ENCODE results near the gene NEO1. TPM values are rescaled to one million over a fixed set of nuclear protein-coding genes. Genes with fewer than 3 reads are reported as not detected.

Gene NEO1
- total and polyA plus RNA-seq, 2 of the 13 experiments (the other 11 are each of a cell fraction or from before 2014, with no cell fraction given) = 8.4 to 11.0 TPM

- WGBS (ENCODE audit: low lambda C conversion rate) = 4% methylated on average over 7 of the region's 7 CpGs
- intact Hi-C loops (cut with micrococcal nuclease; ENCODE audit: unreplicated experiment) = no loop called here
- TF ChIP-seq ZNF616 (CRISPR knock-in tag; IDR thresholded peaks at IDR 0.05; ENCODE audit: low read depth) = no peak
- no peak for TF ChIP-seq ZNF512 (CRISPR knock-in tag; IDR thresholded peaks at IDR 0.05)
- TF ChIP-seq CEBPZ (IDR thresholded peaks at IDR 0.05; ENCODE audit: low read length) = no peak
- TF ChIP-seq NFE2 (CRISPR knock-in tag; IDR thresholded peaks at IDR 0.05) = no peak
- no peak for TF ChIP-seq SKI (IDR thresholded peaks at IDR 0.05; ENCODE audit: partially characterized antibody)
- no peak for TF ChIP-seq KDM5A (IDR thresholded peaks at IDR 0.05; ENCODE audit: borderline replicate concordance, low read length)
- no peak for TF ChIP-seq ZNF205 (CRISPR knock-in tag; IDR thresholded peaks at IDR 0.05)
- TF ChIP-seq UBTF (CRISPR knock-in tag; IDR thresholded peaks at IDR 0.05) = no peak
- no peak for TF ChIP-seq E2F2 (CRISPR knock-in tag; IDR thresholded peaks at IDR 0.05; ENCODE audit: borderline replicate concordance)
- no peak for TF ChIP-seq SP140L (CRISPR knock-in tag; IDR thresholded peaks at IDR 0.05; ENCODE audit: borderline replicate concordance)
- no peak for TF ChIP-seq JUN (CRISPR knock-in tag; IDR thresholded peaks at IDR 0.05)
- no peak for TF ChIP-seq FOXC1 (CRISPR knock-in tag; IDR thresholded peaks at IDR 0.05; ENCODE audit: borderline replicate concordance)
- no peak for TF ChIP-seq MAFF (IDR thresholded peaks at IDR 0.05; ENCODE audit: low read depth, low read length)
- no peak for TF ChIP-seq ZBTB38 (CRISPR knock-in tag; IDR thresholded peaks at IDR 0.05)
- TF ChIP-seq TOPORS (CRISPR knock-in tag; IDR thresholded peaks at IDR 0.05) = no peak
- TF ChIP-seq ZFP1 (CRISPR knock-in tag; IDR thresholded peaks at IDR 0.05) = no peak
- TF ChIP-seq NCOA1 (CRISPR knock-in tag; IDR thresholded peaks at IDR 0.05) = no peak
- no peak for TF ChIP-seq DPF2 (CRISPR knock-in tag; IDR thresholded peaks at IDR 0.05; ENCODE audit: borderline replicate concordance, low read depth)
- no peak for TF ChIP-seq ZNF225 (CRISPR knock-in tag; IDR thresholded peaks at IDR 0.05)
Measured at GRCh38 chr15:73345658-73346057, 293.4 kb downstream of the NEO1 start.

More at GRCh38 chr15:73345658-73346057, 293.4 kb downstream of the NEO1 start:
- in situ Hi-C loops (cut with HindIII; ENCODE audit: extremely low pct_ligation_motif_present, low pct_unique_long_range_greater_than_20kb) = no loop called here
- Histone ChIP-seq H3K4me2 (ENCODE audit: low read depth, low read length) (no peak overlapping the region), H3K4me1 (ENCODE audit: insufficient read depth, low read length) (no peaks in the 10 kb centered on the region), H3K4me3 (replicated peaks in 1 of 3; ENCODE audit: insufficient read depth in 1 of 3, low read depth in 2 of 3, low read length in 3 of 3) (no peak overlapping the region), H2AFZ (ENCODE audit: low read length) (no peak overlapping the region), H3K27me3 (ENCODE audit: control insufficient read depth in 1 of 2, insufficient read depth in 2 of 2, low read length in 2 of 2) (peaks cover 0 to 2% of the 10 kb centered on the region in 2 experiments; a peak in 1 of 5 replicates), H3K9ac (ENCODE audit: insufficient read depth, low read depth, low read length) (no peak overlapping the region), H3K27ac (ENCODE audit: extremely low read length, insufficient read depth, low read length) (no peak overlapping the region), H3K9me3 (ENCODE audit: low read length) (no peaks in the 10 kb centered on the region), H4K20me1 (ENCODE audit: insufficient read depth, low read length) (no peaks in the 10 kb centered on the region), H3K79me2 (ENCODE audit: insufficient read depth, low read length) (no peaks in the 10 kb centered on the region), H3K36me3 (replicated peaks in 1 of 2; ENCODE audit: control insufficient read depth in 1 of 2, insufficient read depth in 2 of 2, low read length in 2 of 2) (no peaks in the 10 kb centered on the region)
- DNase-seq (ENCODE audit: low spot score) = no peak
- no TSS peak for BruUV-seq (replicated peaks)
- CTCF ChIA-PET (ENCODE audit: low intra/inter-chr PET ratio, low total read pairs) = no interaction called here
- POLR2A ChIA-PET = no interaction called here
- FAIRE-seq = no peak
- no peak for ATAC-seq
